ENCODE results near the gene MAPK1. TPM values are rescaled to one million over a fixed set of nuclear protein-coding genes. Genes with fewer than 3 reads are reported as not detected.

Gene MAPK1
- total RNA-seq, 1 experiment from 2014 or later, result 90.3 TPM

GRCh38 chr22:21797444-21798221 is 69.8 kb downstream of the MAPK1 start:
- Histone ChIP-seq H3T11ph (ENCODE audit: low read length) (no peak overlapping the region), H3K56ac (ENCODE audit: insufficient read length, low read depth, low read length) (no peak overlapping the region), H3K27ac (ENCODE audit: insufficient read length, low read depth, low read length) (no peak overlapping the region), H3K23ac (ENCODE audit: insufficient read length, low read depth, low read length) (no peak overlapping the region), H2BK120ac (ENCODE audit: low read depth, low read length, poor library complexity, severe bottlenecking) (no peak overlapping the region), H4K8ac (replicated peaks; ENCODE audit: insufficient read length, low read depth, low read length) (no peak overlapping the region), H3K9ac (ENCODE audit: extremely low read depth, insufficient read length, low read length) (no peak overlapping the region), H3K23me2 (ENCODE audit: insufficient read length, low read depth, low read length, poor library complexity, severe bottlenecking) (no peaks in the 10 kb centered on the region), H2AFZ (ENCODE audit: low read length) (no peak overlapping the region), H3K14ac (ENCODE audit: insufficient read depth, low read length) (no peak overlapping the region), H3K79me1 (ENCODE audit: insufficient read depth, low read depth, low read length, poor library complexity, severe bottlenecking) (no peaks in the 10 kb centered on the region), H3K4me1 (ENCODE audit: insufficient read depth, low read length) (no peaks in the 10 kb centered on the region), H4K5ac (ENCODE audit: insufficient read length, low read depth, low read length) (no peak overlapping the region), H2AK5ac (ENCODE audit: insufficient read length, low read length) (no peak overlapping the region), H2BK12ac (ENCODE audit: insufficient read length, low read depth, low read length) (no peak overlapping the region), H3K18ac (ENCODE audit: insufficient read length, low read depth, low read length) (no peak overlapping the region), H4K20me1 (ENCODE audit: control insufficient read depth, insufficient read depth, insufficient read length) (no peaks in the 10 kb centered on the region), H3K4me2 (ENCODE audit: insufficient read depth, insufficient read length, low read length) (no peak overlapping the region), H2BK20ac (ENCODE audit: low read depth, low read length, poor library complexity, severe bottlenecking) (no peak overlapping the region), H3K27me3 (ENCODE audit: insufficient read depth, low read length) (no peaks in the 10 kb centered on the region), H3K9me3 (ENCODE audit: control insufficient read depth, low read depth, low read length) (no peaks in the 10 kb centered on the region), H4K91ac (ENCODE audit: insufficient read length, low read depth, low read length) (no peak overlapping the region), H3K79me2 (ENCODE audit: insufficient read depth, low read length) (no peaks in the 10 kb centered on the region), H2BK5ac (ENCODE audit: insufficient read length, low read length) (no peak overlapping the region), H3K4ac (ENCODE audit: low read depth, low read length) (no peak overlapping the region), H2BK15ac (ENCODE audit: low read depth, low read length) (no peak overlapping the region)
- Mint-ChIP-seq H3K27ac (no peak overlapping the region), H3K27me3 (ENCODE audit: low read depth) (no peaks in the 10 kb centered on the region), H3K9me3 (no peaks in the 10 kb centered on the region), H3K4me3 (no peak overlapping the region), H3K36me3 (ENCODE audit: insufficient read depth in 1 of 3, low read depth in 3 of 3) (peaks cover 26 to 63% (median 56%) of the 10 kb centered on the region in 3 experiments; a peak in 6 of 7 replicates), H3K4me1 (no peaks in the 10 kb centered on the region)
- no peak for TF ChIP-seq CTCF (conservative IDR thresholded peaks at IDR 0.05)
- no peak for DNase-seq
- WGBS (ENCODE audit: extremely low coverage, insufficient read length, low lambda C conversion rate), result no CpG with 5 or more reads among the region's 5 CpGs

Data from H9 (cell line).